Sigmoid colon (tissue), 7 donors: ENCODE results near the gene KAT2A. TPM values are rescaled to one million over a fixed set of nuclear protein-coding genes. Genes with fewer than 3 reads are reported as not detected.

Experiments
- DNase-seq: peaks from one replicate; pipeline ENCODE4 v3.0.0-alpha.2; 2019
- H3K27ac ChIP-seq, 4 donors: fragments of 200-600 bp; sonication (generic); one replicate each; pipeline ENCODE4 v1.5.1; 2016 to 2019; ENCODE audit warnings: mild to moderate bottlenecking in 1 of 4
- H3K27me3 ChIP-seq, 3 donors: fragments of 200-600 bp; sonication (generic); one replicate each; pipeline ENCODE4 v1.5.1; 2019; ENCODE audit warnings: mild to moderate bottlenecking in 1 of 3
- H3K36me3 ChIP-seq, 4 donors: fragments of 200-600 bp; sonication (generic); one replicate each; pipeline ENCODE4 v1.5.1; 2016 to 2019
- H3K4me1 ChIP-seq, 4 donors: fragments of 200-600 bp; sonication (generic); one replicate each; pipeline ENCODE4 v1.5.1; 2017 to 2019
- H3K4me3 ChIP-seq, 4 donors: fragments of 200-600 bp; sonication (generic); one replicate each; pipeline ENCODE4 v1.5.1; 2017 to 2019; ENCODE audit warnings: mild to moderate bottlenecking in 2 of 4, moderate library complexity in 1 of 4
- H3K9me3 ChIP-seq, 4 donors: fragments of 200-600 bp in 3 of 4; sonication (generic) in 3 of 4; one replicate each; pipeline versions ENCODE4 v1.5.1 to v1.6.1; 2013 to 2019
- CTCF ChIP-seq, 4 experiments: fragments of 450-650 bp in 3 of 4; fragments of 200-600 bp in 1 of 4; IDR thresholded peaks; one replicate each; pipeline ENCODE4 v1.5.1; 2016 to 2019; ENCODE audit warnings: antibody characterized with exemption in 4 of 4, mild to moderate bottlenecking in 3 of 4, moderate library complexity in 2 of 4
- EP300 ChIP-seq, 4 donors: sonication (generic); formaldehyde crosslinking; IDR thresholded peaks; one replicate each; pipeline ENCODE4 v1.6.1; 2017; ENCODE audit warnings: antibody characterized with exemption in 4 of 4
- POLR2A ChIP-seq, 2 donors: fragments of 450-650 bp; IDR thresholded peaks; one replicate each; pipeline ENCODE4 v1.6.1; 2016; ENCODE audit warnings: antibody characterized with exemption in 2 of 2, mild to moderate bottlenecking in 2 of 2, moderate library complexity in 2 of 2
- POLR2AphosphoS5 ChIP-seq, 4 donors: sonication (generic); formaldehyde crosslinking; IDR thresholded peaks; one replicate each; pipeline ENCODE4 v1.6.1; 2017; ENCODE audit warnings: antibody characterized with exemption in 4 of 4
- WGBS, 2 donors: extraction: QIAGEN DNeasy Blood & Tissue Kit; methylation state at CpG; one replicate each; pipeline ENCODE4 v1.1.7; 2013; 5-methylcytosine and 5-hydroxymethylcytosine counted together
- intact Hi-C: fragments of 100-400 bp; cut with DNase I; formaldehyde crosslinking; loops from one replicate; pipeline ENCODE4 v1.15.1; 2023
- polyA plus RNA-seq, 3 donors: library from polyadenylated mRNA; stranded (reverse); fragments of 200-250 nt; gene quantifications; one replicate each; pipeline ENCODE4 v1.2.3, GENCODE V29; 2013
- total RNA-seq, 4 donors: library from RNA; depleted of rRNA; stranded (reverse); fragments of >200 nt; gene quantifications; one replicate each; pipeline ENCODE4 v1.1.0, GENCODE V29; 2016
- donor health status: healthy with polysubstance abuse.
- donor health status: Bipolar disorder and iron deficiency.
- donor health status: healthy.

The KAT2A gene
- total and polyA plus RNA-seq, 7 donors: 6.9 to 95.8 (median 20.4) TPM

- no peak for DNase-seq
- Histone ChIP-seq H3K9me3 (no peaks in the 10 kb centered on the region), H3K4me1 (peaks cover 0 to 33% (median 28%) of the 10 kb centered on the region in 4 donors), H3K36me3 (peaks cover 0 to 41% (median 10%) of the 10 kb centered on the region in 4 donors), H3K27ac (no peak overlapping the region), H3K4me3 (no peak overlapping the region), H3K27me3 (no peaks in the 10 kb centered on the region)
- intact Hi-C loops: no loop called here
- WGBS, 2 donors: 85 to 89% methylated on average over 18 of the region's 18 CpGs
- TF ChIP-seq CTCF (IDR thresholded peaks at IDR 0.05) (no peak), POLR2AphosphoS5 (IDR thresholded peaks at IDR 0.05) (no peak), POLR2A (IDR thresholded peaks at IDR 0.05) (no peak), EP300 (IDR thresholded peaks at IDR 0.05) (no peak)
Observed at GRCh38 chr17:42119301-42119700, 1.9 kb downstream of the KAT2A start.

GRCh38 chr17:42118545-42118944 lies 2.6 kb downstream of the KAT2A start:
- intact Hi-C loops: no loop called here
- Histone ChIP-seq H3K27me3 (no peaks in the 10 kb centered on the region), H3K4me1 (peaks cover 0 to 34% (median 29%) of the 10 kb centered on the region in 4 donors), H3K36me3 (peaks cover 0 to 48% (median 10%) of the 10 kb centered on the region in 4 donors), H3K27ac (no peak overlapping the region), H3K4me3 (no peak overlapping the region), H3K9me3 (no peaks in the 10 kb centered on the region)
- DNase-seq: no peak
- TF ChIP-seq POLR2A (IDR thresholded peaks at IDR 0.05): no peak
- TF ChIP-seq CTCF (IDR thresholded peaks at IDR 0.05): no peak
- 54 to 70% methylated on average over 2 of the region's 2 CpGs for WGBS, 2 donors

- 91 to 95% methylated on average over 4 of the region's 4 CpGs for WGBS, 2 donors
- intact Hi-C loops: no loop called here
- no peaks in the 10 kb centered on the region for H3K27me3 ChIP-seq
- H3K27ac ChIP-seq: no peak overlapping the region
- DNase-seq: no peak
- peaks cover 0 to 52% (median 10%) of the 10 kb centered on the region in 4 donors for H3K36me3 ChIP-seq
- H3K4me3 ChIP-seq: no peak overlapping the region
- TF ChIP-seq EP300 (IDR thresholded peaks at IDR 0.05): no peak
- no peak for TF ChIP-seq CTCF (IDR thresholded peaks at IDR 0.05)
- TF ChIP-seq POLR2A (IDR thresholded peaks at IDR 0.05): no peak
- TF ChIP-seq POLR2AphosphoS5 (IDR thresholded peaks at IDR 0.05): no peak
- peaks cover 0 to 39% (median 32%) of the 10 kb centered on the region in 4 donors for H3K4me1 ChIP-seq
- H3K9me3 ChIP-seq: no peaks in the 10 kb centered on the region
Observed at GRCh38 chr17:42118126-42118510, 3.0 kb downstream of the KAT2A start.

GRCh38 chr17:42117397-42118125 lies 3.6 kb downstream of the KAT2A start:
- Histone ChIP-seq H3K9me3 (no peaks in the 10 kb centered on the region), H3K27me3 (no peaks in the 10 kb centered on the region), H3K4me3 (no peak overlapping the region), H3K27ac (no peak overlapping the region), H3K36me3 (peaks cover 0 to 53% (median 10%) of the 10 kb centered on the region in 4 donors), H3K4me1 (peaks cover 0 to 39% (median 34%) of the 10 kb centered on the region in 4 donors)
- 92 to 93% methylated on average over 30 of the region's 30 CpGs for WGBS, 2 donors
- TF ChIP-seq POLR2A (IDR thresholded peaks at IDR 0.05): no peak
- TF ChIP-seq EP300 (IDR thresholded peaks at IDR 0.05): no peak
- TF ChIP-seq CTCF (IDR thresholded peaks at IDR 0.05): no peak
- no peak for TF ChIP-seq POLR2AphosphoS5 (IDR thresholded peaks at IDR 0.05)
- intact Hi-C loops: loop anchor here (2.0 kb wide), 1 partner anchor 93 kb away; no protein-coding TSS in a partner anchor
- no peak for DNase-seq
